Stimulated activated CD4-positive, alpha-beta T cell treated with anti-CD3 and anti-CD28 coated beads, Interleukin-2, amount 100 ng/mL, for 48 hours (primary cell): ENCODE results near the gene BCS1L.

Experiments
- DNase-seq, 2 donors: peaks; one replicate each; pipeline ENCODE4 v3.0.0-alpha.2; 2020

The BCS1L gene

GRCh38 chr2:218659258-218659987, at the start of gene BCS1L, which contains the start of gene ZNF142:
Gene BCS1L, plus strand, starts transcription at chr2:218659683. Its CDS starts 1,305 bp downstream, at chr2:218660988.
Gene ZNF142, minus strand, starts transcription at chr2:218659623. Its CDS starts 3,194 bp downstream, at chr2:218656429.
- DNase-seq = peak; percentile 92 to 94

- no peak for DNase-seq
These were observed 43.6 kb upstream of the BCS1L start for GRCh38 chr2:218615868-218616315.

GRCh38 chr2:218618102-218618860, 41.2 kb upstream of the BCS1L start:
- DNase-seq = no peak

- no peak for DNase-seq
These were observed 38.5 kb upstream of the BCS1L start for GRCh38 chr2:218621007-218621406.

- no peak for DNase-seq
These were observed 36.7 kb upstream of the BCS1L start for GRCh38 chr2:218622606-218623365.

GRCh38 chr2:218623366-218623705, 36.1 kb upstream of the BCS1L start:
- DNase-seq = no peak

- no peak for DNase-seq
These were observed 33.1 kb upstream of the BCS1L start for GRCh38 chr2:218626369-218626768.

GRCh38 chr2:218627939-218628338, 31.5 kb upstream of the BCS1L start:
- no peak for DNase-seq

- DNase-seq = no peak
These were observed 27.6 kb upstream of the BCS1L start for GRCh38 chr2:218631837-218632236.

- DNase-seq = no peak
These were observed 23.8 kb upstream of the BCS1L start for GRCh38 chr2:218635719-218636118.

- no peak for DNase-seq
These were observed 21.1 kb upstream of the BCS1L start for GRCh38 chr2:218638372-218638771.

- no peak for DNase-seq
These were observed 17.3 kb upstream of the BCS1L start for GRCh38 chr2:218642121-218642656.

- no peak for DNase-seq
These were observed 16.7 kb upstream of the BCS1L start for GRCh38 chr2:218642786-218643185.

GRCh38 chr2:218643751-218644310, 15.7 kb upstream of the BCS1L start:
- no peak for DNase-seq

GRCh38 chr2:218644721-218645120, 14.8 kb upstream of the BCS1L start:
- no peak for DNase-seq

- DNase-seq = no peak
These were observed 14.4 kb upstream of the BCS1L start for GRCh38 chr2:218645126-218645525.

GRCh38 chr2:218648088-218648786, 11.2 kb upstream of the BCS1L start:
- DNase-seq = peak; percentile 37

GRCh38 chr2:218648787-218649100, 10.7 kb upstream of the BCS1L start:
- no peak for DNase-seq

GRCh38 chr2:218655751-218656150, 3.7 kb upstream of the BCS1L start:
- no peak for DNase-seq

- DNase-seq = peak; percentile 18 to 38
These were observed 719 bp upstream of the BCS1L start for GRCh38 chr2:218658671-218659257.

- DNase-seq = no peak
These were observed 490 bp downstream of the BCS1L start for GRCh38 chr2:218659988-218660358.

GRCh38 chr2:218662377-218662776, 2.9 kb downstream of the BCS1L start:
- no peak for DNase-seq
